Mesodermal cell (in vitro differentiated cells): ENCODE results near the gene PI16.

ENCODE experiments used
- H3K27ac ChIP-seq: 2 replicates; pipeline ENCODE4 v1.7.0; 2013; ENCODE audit warnings: mild to moderate bottlenecking, low read depth, low read length, moderate library complexity; ENCODE audit not compliant: severe bottlenecking
- H3K36me3 ChIP-seq: 2 replicates; pipeline ENCODE4 v1.7.1; 2013; ENCODE audit warnings: mild to moderate bottlenecking, low read length, moderate library complexity; ENCODE audit not compliant: control insufficient read depth, insufficient read depth
- H3K4me1 ChIP-seq: one replicate; pipeline ENCODE4 v1.7.1; 2013; ENCODE audit warnings: mild to moderate bottlenecking, low read length; ENCODE audit not compliant: insufficient read depth, control insufficient read depth, poor library complexity, severe bottlenecking
- H3K4me3 ChIP-seq: 2 replicates; pipeline ENCODE4 v1.7.0; 2013; ENCODE audit warnings: low read length, control low read depth, mild to moderate bottlenecking; ENCODE audit not compliant: insufficient read depth, poor library complexity, severe bottlenecking; ENCODE audit errors: extremely low read depth
- H3K9me3 ChIP-seq: 2 replicates; pipeline ENCODE4 v1.7.1; 2013; ENCODE audit warnings: mild to moderate bottlenecking, low read length, moderate library complexity; ENCODE audit not compliant: control insufficient read depth
- WGBS, 2 experiments: methylation state at CpG; one replicate each; pipeline ENCODE4 v1.1.5; 2013; ENCODE audit warnings: missing lambda C conversion rate in 2 of 2; ENCODE audit not compliant: insufficient coverage in 2 of 2; 5-methylcytosine and 5-hydroxymethylcytosine counted together

The PI16 gene

GRCh38 chr6:37004044-37004980, 49.8 kb downstream of the PI16 start:
- Histone ChIP-seq H3K36me3 (no peaks in the 10 kb centered on the region), H3K9me3 (no peaks in the 10 kb centered on the region), H3K27ac (no peak overlapping the region), H3K4me1 (no peaks in the 10 kb centered on the region), H3K4me3 (no peak overlapping the region)
- WGBS, 2 experiments: 86 to 88% methylated on average over 10 to 11 of the region's 11 CpGs

GRCh38 chr6:37005061-37005810, 50.7 kb downstream of the PI16 start, which contains the start of gene FGD2:
Gene FGD2, plus strand, starts transcription at chr6:37005655. Its CDS starts 163 bp downstream, at chr6:37005818.
- Histone ChIP-seq H3K27ac (no peak within 1 kb of the TSS), H3K36me3 (no peaks in the 10 kb centered on the region), H3K9me3 (no peaks in the 10 kb centered on the region), H3K4me1 (no peaks in the 10 kb centered on the region), H3K4me3 (no peak within 1 kb of the TSS)
- 79 to 89% methylated on average over 5 to 12 of the region's 14 CpGs for WGBS, 2 experiments

- Histone ChIP-seq H3K36me3 (no peaks in the 10 kb centered on the region), H3K9me3 (no peaks in the 10 kb centered on the region), H3K4me3 (no peak overlapping the region), H3K4me1 (no peaks in the 10 kb centered on the region), H3K27ac (no peak overlapping the region)
- WGBS, 2 experiments: 84 to 87% methylated on average over 3 to 5 of the region's 13 CpGs
Observed at GRCh38 chr6:37005827-37006567, 51.5 kb downstream of the PI16 start.

GRCh38 chr6:37006793-37007339, 52.3 kb downstream of the PI16 start:
- 74 to 86% methylated on average over 3 to 5 of the region's 5 CpGs for WGBS, 2 experiments
- Histone ChIP-seq H3K36me3 (no peaks in the 10 kb centered on the region), H3K4me3 (no peak overlapping the region), H3K27ac (no peak overlapping the region), H3K4me1 (no peaks in the 10 kb centered on the region), H3K9me3 (no peaks in the 10 kb centered on the region)

GRCh38 chr6:37007340-37008043, 53.0 kb downstream of the PI16 start:
- Histone ChIP-seq H3K27ac (no peak overlapping the region), H3K9me3 (no peaks in the 10 kb centered on the region), H3K36me3 (no peaks in the 10 kb centered on the region), H3K4me1 (no peaks in the 10 kb centered on the region), H3K4me3 (no peak overlapping the region)
- WGBS, 2 experiments: 81 to 87% methylated on average over 6 to 10 of the region's 12 CpGs

GRCh38 chr6:37008484-37009465, 54.2 kb downstream of the PI16 start:
- Histone ChIP-seq H3K9me3 (no peaks in the 10 kb centered on the region), H3K36me3 (no peaks in the 10 kb centered on the region), H3K27ac (no peak overlapping the region), H3K4me3 (no peak overlapping the region), H3K4me1 (no peaks in the 10 kb centered on the region)
- WGBS, 2 experiments: 94 to 97% methylated on average over 8 to 13 of the region's 15 CpGs

- H3K27ac ChIP-seq: no peak overlapping the region
- WGBS, 2 experiments: 83 to 94% methylated on average over 6 to 10 of the region's 10 CpGs
- H3K4me3 ChIP-seq: no peak overlapping the region
- no peaks in the 10 kb centered on the region for H3K9me3 ChIP-seq
- no peaks in the 10 kb centered on the region for H3K36me3 ChIP-seq
- no peaks in the 10 kb centered on the region for H3K4me1 ChIP-seq
Observed at GRCh38 chr6:37010402-37010892, 55.9 kb downstream of the PI16 start.

- H3K27ac ChIP-seq: no peak overlapping the region
- 88 to 95% methylated on average over 5 to 8 of the region's 11 CpGs for WGBS, 2 experiments
Observed at GRCh38 chr6:37011656-37012378, 57.3 kb downstream of the PI16 start.

More at GRCh38 chr6:37011656-37012378, 57.3 kb downstream of the PI16 start:
- Histone ChIP-seq H3K4me3 (no peak overlapping the region), H3K9me3 (no peaks in the 10 kb centered on the region), H3K4me1 (no peaks in the 10 kb centered on the region), H3K36me3 (no peaks in the 10 kb centered on the region)
